IPS-NIHi7 (cell line): ENCODE data around the gene KCNJ10.
A peak's percentile ranks its signal among the peaks of the same experiment; 100 is the strongest.

Experiments
- DNase-seq: peaks from one replicate; pipeline ENCODE4 v3.0.0; 2012; ENCODE audit warnings: mixed read lengths; ENCODE audit errors: extremely low spot score

The KCNJ10 gene

GRCh38 chr1:160099716-160100375 lies 29.9 kb upstream of the KCNJ10 start:
- DNase-seq, result no peak

- DNase-seq, result peak; percentile 98
Observed at GRCh38 chr1:160098852-160099561, 29.0 kb upstream of the KCNJ10 start.

GRCh38 chr1:160097911-160098851 lies 28.2 kb upstream of the KCNJ10 start, which contains the start of gene IGSF8:
TSS of gene IGSF8 (minus strand) at chr1:160098619. CDS start at chr1:160098472, 147 bp downstream.
- DNase-seq, result peak; percentile 89

- DNase-seq, result no peak
Observed at GRCh38 chr1:160097151-160097910, 27.4 kb upstream of the KCNJ10 start.

GRCh38 chr1:160096274-160097116 lies 26.5 kb upstream of the KCNJ10 start:
- DNase-seq, result no peak

- peak; percentile 59 for DNase-seq
Observed at GRCh38 chr1:160095382-160096105, 25.6 kb upstream of the KCNJ10 start.

- DNase-seq, result no peak
Observed at GRCh38 chr1:160094806-160095205, 24.8 kb upstream of the KCNJ10 start.

GRCh38 chr1:160094291-160094625 lies 24.3 kb upstream of the KCNJ10 start:
- DNase-seq, result no peak

- DNase-seq, result no peak
Observed at GRCh38 chr1:160093624-160094290, 23.8 kb upstream of the KCNJ10 start.

GRCh38 chr1:160093069-160093395 lies 23.1 kb upstream of the KCNJ10 start:
- DNase-seq, result no peak

- DNase-seq, result no peak
Observed at GRCh38 chr1:160092366-160093068, 22.6 kb upstream of the KCNJ10 start.

GRCh38 chr1:160091666-160092223 lies 21.8 kb upstream of the KCNJ10 start:
- DNase-seq, result no peak

- no peak for DNase-seq
Observed at GRCh38 chr1:160090760-160091159, 20.8 kb upstream of the KCNJ10 start.

GRCh38 chr1:160089883-160090282 lies 19.9 kb upstream of the KCNJ10 start:
- no peak for DNase-seq

GRCh38 chr1:160087118-160087662 lies 17.2 kb upstream of the KCNJ10 start:
- no peak for DNase-seq

GRCh38 chr1:160086456-160086892 lies 16.5 kb upstream of the KCNJ10 start:
- DNase-seq, result no peak

- DNase-seq, result peak; percentile 96
Observed at GRCh38 chr1:160085686-160086455, 15.9 kb upstream of the KCNJ10 start.
